ENCODE results near the gene RORC. TPM values are rescaled to one million over a fixed set of nuclear protein-coding genes. Genes with fewer than 3 reads are reported as not detected.

Gene RORC
- total and polyA plus RNA-seq, 2 of the 8 experiments (the other 6 are each of a cell fraction or from before 2014, with no cell fraction given) = 0.44 to 0.54 TPM

DNA sequence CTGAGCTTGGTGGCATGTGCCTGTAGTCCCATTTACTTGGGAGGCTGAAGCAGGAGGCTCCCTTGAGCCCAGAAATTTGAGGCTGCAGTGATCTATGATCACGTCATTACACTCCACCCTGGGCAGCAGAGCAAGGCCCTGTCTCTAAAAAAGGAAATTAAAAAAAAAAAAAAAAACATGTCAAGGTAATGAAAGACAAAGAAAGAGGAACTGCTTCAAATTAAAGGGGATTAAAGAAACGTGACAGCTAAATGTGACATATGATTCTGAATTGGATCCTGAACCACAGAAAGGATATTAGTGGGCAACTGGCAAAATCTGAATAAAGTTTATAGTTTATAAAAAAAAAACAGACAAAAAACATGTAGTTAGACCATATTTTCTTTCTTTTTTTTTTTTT is 11.8 kb upstream of the RORC start:
- Histone ChIP-seq H3K4me3 (ENCODE audit: extremely low read depth in 1 of 4, insufficient read depth in 2 of 4, low read depth in 3 of 4, low read length in 4 of 4) (no peak overlapping the region), H3K27ac (ENCODE audit: low read depth, low read length) (no peak overlapping the region), H3K14ac (ENCODE audit: insufficient read length) (no peak overlapping the region), H3K23ac (ENCODE audit: insufficient read length) (no peak overlapping the region), H3K56ac (replicated peaks; ENCODE audit: insufficient read length, low read depth, low read length) (no peak overlapping the region), H4K91ac (replicated peaks; ENCODE audit: insufficient read length, low read length) (no peak overlapping the region), H3K36me3 (ENCODE audit: control insufficient read depth in 2 of 4, insufficient read depth in 4 of 4, low read length in 3 of 4) (no peaks in the 10 kb centered on the region), H2BK12ac (ENCODE audit: low read depth, low read length) (no peak overlapping the region), H3K9ac (replicated peaks in 1 of 4; ENCODE audit: extremely low read depth in 1 of 4, low read depth in 3 of 4, low read length in 3 of 4) (no peak overlapping the region), H3K27me3 (replicated peaks in 1 of 4; ENCODE audit: control insufficient read depth in 3 of 4, extremely low read depth in 1 of 4, insufficient read depth in 3 of 4, low read length in 3 of 4) (peaks cover 0 to 7% (median 5%) of the 10 kb centered on the region in 4 experiments; a peak in 5 of 7 replicates), H2BK120ac (replicated peaks; ENCODE audit: low read depth, low read length) (no peak overlapping the region), H2BK15ac (ENCODE audit: low read length) (no peak overlapping the region), H2BK5ac (ENCODE audit: low read depth, low read length) (no peak overlapping the region), H3K4me1 (replicated peaks in 1 of 4; ENCODE audit: control insufficient read depth in 3 of 4, insufficient read depth in 4 of 4, low read length in 3 of 4) (peaks cover 12 to 16% (median 14%) of the 10 kb centered on the region in 4 experiments), H3K79me2 (ENCODE audit: control insufficient read depth in 1 of 2, insufficient read depth in 2 of 2, low read length in 2 of 2) (no peaks in the 10 kb centered on the region), H3K23me2 (ENCODE audit: low read depth, low read length) (peaks cover 21% of the 10 kb centered on the region), H2AFZ (ENCODE audit: low read length) (no peak overlapping the region), H3K9me3 (ENCODE audit: insufficient read depth in 2 of 2, low read depth in 1 of 2, low read length in 1 of 2) (no peaks in the 10 kb centered on the region), H3K4ac (replicated peaks; ENCODE audit: insufficient read length, low read depth, low read length) (no peak overlapping the region), H4K20me1 (replicated peaks in 1 of 2; ENCODE audit: control insufficient read depth in 1 of 2, insufficient read depth in 2 of 2, low read length in 2 of 2) (no peaks in the 10 kb centered on the region), H3K18ac (ENCODE audit: extremely low read depth, low read length) (no peak overlapping the region), H2BK20ac (ENCODE audit: low read length) (no peak overlapping the region), H4K8ac (ENCODE audit: extremely low read depth, insufficient read depth, low read length) (no peak overlapping the region), H2AK5ac (ENCODE audit: low read depth, low read length) (no peak overlapping the region), H4K5ac (ENCODE audit: insufficient read length, low read depth, low read length) (no peak overlapping the region), H3K79me1 (ENCODE audit: low read depth, low read length) (no peaks in the 10 kb centered on the region), H3K4me2 (ENCODE audit: insufficient read depth in 1 of 2, low read depth in 2 of 2, low read length in 2 of 2) (no peak overlapping the region)
- FAIRE-seq (no peak), DNase-seq (ENCODE audit: low read depth in 1 of 2, low spot score in 2 of 2) (no peak)
- 79% methylated on average over 2 of the region's 2 CpGs; no CpG with 5 or more reads in 1 of the 2 experiments for WGBS, 2 experiments (ENCODE audit: extremely low coverage in 1 of 2, insufficient coverage in 1 of 2, insufficient read length in 1 of 2, insufficient replicate concordance in 2 of 2, low coverage in 1 of 2, low lambda C conversion rate in 2 of 2, missing lambda C conversion rate in 1 of 2)
- TF ChIP-seq HDAC2 (IDR thresholded peaks at IDR 0.05; ENCODE audit: borderline replicate concordance in 1 of 2, low read depth in 2 of 2, low read length in 2 of 2) = no peak
- ChIA-PET CTCF (ENCODE audit: partially characterized antibody) (interaction anchor here (0.6 to 1.2 kb wide), 3 partner anchors 119 to 1615 kb away, joined by 3 to 4 read pairs (median 3); no protein-coding TSS in a partner anchor), POLR2A (ENCODE audit: partially characterized antibody) (no interaction called here)

All from H1 (cell line).